HCT116 (cell line): Measurements from ENCODE around the gene DMWD.

Experiments used
- CTCF ChIP-seq, 3 experiments: fragments of 200-600 bp in 1 of 3; sonication (generic) in 1 of 3; IDR thresholded peaks in 2 of 3; conservative IDR thresholded peaks in 1 of 3; 2 replicates each; pipeline ENCODE4 v1.5.1; 2012 to 2017; ENCODE audit warnings: low read depth in 2 of 3, low read length in 2 of 3, antibody characterized with exemption in 1 of 3, borderline replicate concordance in 1 of 3, control low read depth in 1 of 3, mild to moderate bottlenecking in 1 of 3, mixed read lengths in 1 of 3, mixed run types in 1 of 3, moderate library complexity in 1 of 3; ENCODE audit not compliant: insufficient read depth in 1 of 3
- ELF1 ChIP-seq: IDR thresholded peaks from 2 replicates; pipeline ENCODE4 v1.6.1; 2012; ENCODE audit warnings: low read depth, borderline replicate concordance
- EZH2 ChIP-seq: fragments of 200-600 bp; sonication (generic); IDR thresholded peaks from 2 replicates; pipeline ENCODE4 v1.6.1; 2017; ENCODE audit warnings: antibody characterized with exemption, mixed run types
- EZH2phosphoT487 ChIP-seq: fragments of 200-600 bp; IDR thresholded peaks from 2 replicates; pipeline ENCODE4 v1.6.1; 2018; ENCODE audit warnings: antibody characterized with exemption, borderline replicate concordance
- JUND ChIP-seq: IDR thresholded peaks from 2 replicates; pipeline ENCODE4 v1.6.1; 2012
- POLR2A ChIP-seq: IDR thresholded peaks from 2 replicates; pipeline ENCODE4 v1.7.0; 2011; ENCODE audit warnings: borderline replicate concordance; ENCODE audit not compliant: insufficient read depth, insufficient read length; ENCODE audit errors: extremely low read depth
- POLR2AphosphoS5 ChIP-seq: IDR thresholded peaks from 2 replicates; pipeline ENCODE4 v1.6.1; 2011; ENCODE audit warnings: mild to moderate bottlenecking, low read depth, low read length, moderate library complexity
- RAD21 ChIP-seq: IDR thresholded peaks from 2 replicates; pipeline ENCODE4 v1.6.1; 2012; ENCODE audit warnings: low read depth, mild to moderate bottlenecking
- SIN3A ChIP-seq: IDR thresholded peaks from 2 replicates; pipeline ENCODE4 v1.6.1; 2012; ENCODE audit warnings: low read depth
- SP1 ChIP-seq: IDR thresholded peaks from 2 replicates; pipeline ENCODE4 v1.6.1; 2012; ENCODE audit warnings: low read depth

- no peak for TF ChIP-seq SP1
- TF ChIP-seq CTCF (IDR thresholded peaks at IDR 0.05 in 2 of 3, conservative IDR thresholded peaks at IDR 0.05 in 1 of 3; ENCODE audit: borderline replicate concordance in 1 of 3, insufficient read depth in 1 of 3, low read depth in 2 of 3, low read length in 2 of 3), result no peak
- no peak for TF ChIP-seq EZH2phosphoT487
- no peak for TF ChIP-seq POLR2AphosphoS5
- no peak for TF ChIP-seq POLR2A
- no peak for TF ChIP-seq SIN3A
- no peak for TF ChIP-seq RAD21
- no peak for TF ChIP-seq EZH2
- TF ChIP-seq ELF1, result no peak
- no peak for TF ChIP-seq JUND
Measured at GRCh38 chr19:45771311-45771933, 21.2 kb downstream of the DMWD start.
